Liver (tissue), 9 donors: ENCODE data around the gene C10orf88. TPM values are rescaled to one million over a fixed set of nuclear protein-coding genes. Genes with fewer than 3 reads are reported as not detected.

Experiments
- DNase-seq: peaks from one replicate; pipeline ENCODE4 v3.0.0-alpha.2; 2017; ENCODE audit warnings: low spot score
- H3K27ac ChIP-seq, 2 donors: one replicate each; pipeline ENCODE4 v1.7.0; 2013; ENCODE audit warnings: inconsistent platforms in 2 of 2, low read length in 2 of 2, control low read depth in 1 of 2, low read depth in 1 of 2, mild to moderate bottlenecking in 1 of 2
- H3K27me3 ChIP-seq, 4 donors: one replicate each; pipeline versions ENCODE4 v1.6.1 to v1.7.0; 2013; ENCODE audit warnings: low read length in 3 of 4, inconsistent platforms in 1 of 4, mild to moderate bottlenecking in 1 of 4, moderate library complexity in 1 of 4; ENCODE audit not compliant: control insufficient read depth in 4 of 4, insufficient read depth in 4 of 4
- H3K36me3 ChIP-seq, 4 donors: one replicate each; pipeline versions ENCODE4 v1.6.1 to v1.7.0; 2013; ENCODE audit warnings: low read length in 3 of 4, mild to moderate bottlenecking in 3 of 4, low read depth in 1 of 4, moderate library complexity in 1 of 4; ENCODE audit not compliant: control insufficient read depth in 4 of 4, insufficient read depth in 3 of 4
- H3K4me1 ChIP-seq, 4 donors: one replicate each; pipeline versions ENCODE4 v1.6.1 to v1.7.0; 2013; ENCODE audit warnings: low read length in 3 of 4, mild to moderate bottlenecking in 3 of 4, moderate library complexity in 1 of 4; ENCODE audit not compliant: control insufficient read depth in 4 of 4, insufficient read depth in 4 of 4
- H3K4me3 ChIP-seq, 3 donors: one replicate each; pipeline versions ENCODE4 v1.6.1 to v1.7.0; 2013; ENCODE audit warnings: low read length in 3 of 3, control low read depth in 1 of 3, low read depth in 1 of 3, mild to moderate bottlenecking in 1 of 3
- H3K9ac ChIP-seq, 2 donors: one replicate each; pipeline ENCODE4 v1.7.0; 2013; ENCODE audit warnings: low read length in 2 of 2, mild to moderate bottlenecking in 2 of 2, moderate library complexity in 2 of 2, control low read depth in 1 of 2, low read depth in 1 of 2
- H3K9me3 ChIP-seq, 4 donors: one replicate each; pipeline versions ENCODE4 v1.6.1 to v1.7.0; 2013; ENCODE audit warnings: low read length in 3 of 4; ENCODE audit not compliant: control insufficient read depth in 4 of 4
- CTCF ChIP-seq: fragments of 150-350 bp; IDR thresholded peaks from 2 replicates; pipeline ENCODE4 v1.5.1; 2017; ENCODE audit warnings: improper control_type of control experiment, low read depth, low read length; ENCODE audit not compliant: missing input control
- EGR1 ChIP-seq, 2 donors: IDR thresholded peaks; 2 replicates each; pipeline ENCODE4 v1.6.1; 2016 to 2018; ENCODE audit warnings: antibody characterized with exemption in 2 of 2, low read depth in 2 of 2
- FOXA1 ChIP-seq: IDR thresholded peaks from 2 replicates; pipeline ENCODE4 v1.6.1; 2016; ENCODE audit warnings: antibody characterized with exemption
- GABPA ChIP-seq, 2 donors: IDR thresholded peaks in 1 of 2; conservative IDR thresholded peaks in 1 of 2; 2 replicates each; pipeline ENCODE4 v1.6.1; 2016; ENCODE audit warnings: antibody characterized with exemption in 2 of 2, mild to moderate bottlenecking in 1 of 2, moderate library complexity in 1 of 2
- JUND ChIP-seq, 2 donors: IDR thresholded peaks; 2 replicates each; pipeline ENCODE4 v1.6.1; 2016; ENCODE audit warnings: antibody characterized with exemption in 2 of 2
- RAD21 ChIP-seq, 2 donors: IDR thresholded peaks; 2 replicates each; pipeline ENCODE4 v1.6.1; 2016; ENCODE audit warnings: antibody characterized with exemption in 2 of 2, mild to moderate bottlenecking in 2 of 2
- REST ChIP-seq: IDR thresholded peaks from 2 replicates; pipeline ENCODE4 v1.6.1; 2016; ENCODE audit warnings: antibody characterized with exemption, mild to moderate bottlenecking
- RXRA ChIP-seq, 2 donors: IDR thresholded peaks; 2 replicates each; pipeline ENCODE4 v1.6.1; 2017 to 2018; ENCODE audit warnings: antibody characterized with exemption in 2 of 2, mild to moderate bottlenecking in 1 of 2
- TAF1 ChIP-seq: conservative IDR thresholded peaks from 2 replicates; pipeline ENCODE4 v1.6.1; 2016; ENCODE audit warnings: antibody characterized with exemption, mild to moderate bottlenecking
- WGBS: extraction: QIAGEN DNeasy Blood & Tissue Kit; methylation state at CpG from one replicate; pipeline ENCODE4 v1.1.7; 2013; 5-methylcytosine and 5-hydroxymethylcytosine counted together
- polyA plus RNA-seq, 2 donors: library from polyadenylated mRNA; stranded (reverse) in 1 of 2; unstranded in 1 of 2; fragments of 200-250 nt in 1 of 2; fragments of >200 nt in 1 of 2; fragmentation: Nextera tagmentation in 1 of 2; extraction: Ambion mirVana in 1 of 2; gene quantifications; one replicate each; pipeline versions ENCODE4 v1.2.1 to v1.2.3, GENCODE V29; 2013 to 2015
- total RNA-seq, 2 donors: library from RNA; depleted of rRNA; stranded (reverse); fragments of >200 nt; gene quantifications; one replicate each; pipeline ENCODE4 v1.2.3, GENCODE V29; 2014
- TF ChIP-seq, protein P1 (sequence below): IDR thresholded peaks from 2 replicates; pipeline ENCODE4 v1.6.1; 2016; ENCODE audit warnings: antibody characterized with exemption
- TF ChIP-seq, protein P2 (sequence below): IDR thresholded peaks from 2 replicates; pipeline ENCODE4 v1.6.1; 2016; ENCODE audit warnings: antibody characterized with exemption
- donor health status: healthy.
- donor health status: healthy.
- donor health status: healthy.
- donor health status: healthy.
- donor health status: healthy.

C10orf88 gene
- total and polyA plus RNA-seq, 4 donors = 2.2 to 8.4 (median 3.6) TPM

- no peak for DNase-seq
- WGBS = 81% methylated on average over 6 of the region's 6 CpGs
These were observed 22.7 kb downstream of the C10orf88 start for GRCh38 chr10:122931088-122931906.

More at GRCh38 chr10:122931088-122931906, 22.7 kb downstream of the C10orf88 start:
- H3K4me3 ChIP-seq = no peak overlapping the region
- no peaks in the 10 kb centered on the region for H3K27me3 ChIP-seq
- H3K9me3 ChIP-seq = no peaks in the 10 kb centered on the region
- TF ChIP-seq, protein P1, sequence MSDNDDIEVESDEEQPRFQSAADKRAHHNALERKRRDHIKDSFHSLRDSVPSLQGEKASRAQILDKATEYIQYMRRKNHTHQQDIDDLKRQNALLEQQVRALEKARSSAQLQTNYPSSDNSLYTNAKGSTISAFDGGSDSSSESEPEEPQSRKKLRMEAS = no peak
- TF ChIP-seq RAD21 (IDR thresholded peaks at IDR 0.05) (no peak), EGR1 (IDR thresholded peaks at IDR 0.05; ENCODE audit: low read depth in 2 of 2) (no peak), TAF1 (no peak), REST (no peak), RXRA (IDR thresholded peaks at IDR 0.05) (no peak), CTCF (no peak), GABPA (IDR thresholded peaks at IDR 0.05 in 1 of 2, conservative IDR thresholded peaks at IDR 0.05 in 1 of 2) (no peak), JUND (IDR thresholded peaks at IDR 0.05) (no peak), FOXA1 (no peak)
- TF ChIP-seq, protein P2, sequence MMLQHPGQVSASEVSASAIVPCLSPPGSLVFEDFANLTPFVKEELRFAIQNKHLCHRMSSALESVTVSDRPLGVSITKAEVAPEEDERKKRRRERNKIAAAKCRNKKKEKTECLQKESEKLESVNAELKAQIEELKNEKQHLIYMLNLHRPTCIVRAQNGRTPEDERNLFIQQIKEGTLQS = no peak
- H3K36me3 ChIP-seq = peaks cover 0 to 5% (median 3%) of the 10 kb centered on the region in 4 donors
- H3K4me1 ChIP-seq = no peaks in the 10 kb centered on the region
- H3K27ac ChIP-seq = no peak overlapping the region
- H3K9ac ChIP-seq = no peak overlapping the region
